ENCODE data around the gene AARSD1. TPM values are rescaled to one million over a fixed set of nuclear protein-coding genes. Genes with fewer than 3 reads are reported as not detected.
"Not testable (repeated sequence)": the region's sequence is repeated elsewhere in the genome, so short reads cannot be mapped to it uniquely, and the experiment has no call there.

The AARSD1 gene
- total and polyA plus RNA-seq, 2 experiments from 2014 or later = 36.1 to 76.1 TPM

DNA sequence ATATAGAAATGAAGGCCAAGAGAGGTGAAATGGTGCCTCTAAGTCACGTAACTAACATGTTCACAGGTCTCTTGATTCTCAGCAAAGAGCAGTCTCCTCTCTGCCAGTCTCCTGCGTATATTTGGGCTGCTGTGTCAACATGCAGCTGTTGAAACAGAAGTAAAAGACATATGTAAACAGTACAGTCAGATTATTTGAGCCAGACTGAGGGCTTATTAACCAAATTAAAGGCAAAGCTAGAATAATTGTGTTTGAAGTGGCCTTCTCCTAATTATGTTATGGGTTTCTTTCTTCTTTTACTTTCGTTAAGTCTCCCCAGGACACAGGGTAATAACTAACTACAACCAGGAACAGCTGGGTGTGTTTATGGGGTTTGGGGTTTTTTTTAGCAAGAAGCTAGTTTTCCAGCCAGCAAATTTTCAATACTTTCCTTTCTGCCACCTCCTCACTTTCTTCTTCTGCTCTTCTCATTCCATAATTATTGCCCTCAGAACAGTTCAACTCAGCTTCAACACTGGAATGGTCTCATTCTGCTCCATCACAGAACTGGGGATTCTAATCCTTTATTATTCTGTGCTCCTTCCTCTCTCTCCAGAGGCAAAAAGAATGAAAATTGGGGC is 45.2 kb downstream of the AARSD1 start:
- H3K4me3 ChIP-seq = no peak overlapping the region
- no peak for DNase-seq (ENCODE audit: low read depth in 1 of 2, low spot score in 1 of 2)
- no peaks in the 10 kb centered on the region for H3K27me3 ChIP-seq
- H3K9me3 ChIP-seq (ENCODE audit: low read depth) = no peaks in the 10 kb centered on the region
- TF ChIP-seq, protein P1, sequence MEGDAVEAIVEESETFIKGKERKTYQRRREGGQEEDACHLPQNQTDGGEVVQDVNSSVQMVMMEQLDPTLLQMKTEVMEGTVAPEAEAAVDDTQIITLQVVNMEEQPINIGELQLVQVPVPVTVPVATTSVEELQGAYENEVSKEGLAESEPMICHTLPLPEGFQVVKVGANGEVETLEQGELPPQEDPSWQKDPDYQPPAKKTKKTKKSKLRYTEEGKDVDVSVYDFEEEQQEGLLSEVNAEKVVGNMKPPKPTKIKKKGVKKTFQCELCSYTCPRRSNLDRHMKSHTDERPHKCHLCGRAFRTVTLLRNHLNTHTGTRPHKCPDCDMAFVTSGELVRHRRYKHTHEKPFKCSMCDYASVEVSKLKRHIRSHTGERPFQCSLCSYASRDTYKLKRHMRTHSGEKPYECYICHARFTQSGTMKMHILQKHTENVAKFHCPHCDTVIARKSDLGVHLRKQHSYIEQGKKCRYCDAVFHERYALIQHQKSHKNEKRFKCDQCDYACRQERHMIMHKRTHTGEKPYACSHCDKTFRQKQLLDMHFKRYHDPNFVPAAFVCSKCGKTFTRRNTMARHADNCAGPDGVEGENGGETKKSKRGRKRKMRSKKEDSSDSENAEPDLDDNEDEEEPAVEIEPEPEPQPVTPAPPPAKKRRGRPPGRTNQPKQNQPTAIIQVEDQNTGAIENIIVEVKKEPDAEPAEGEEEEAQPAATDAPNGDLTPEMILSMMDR (IDR thresholded peaks at IDR 0.05; ENCODE audit: low read depth, low read length) = no peak
- H3K4me1 ChIP-seq (ENCODE audit: low read depth) = no peaks in the 10 kb centered on the region
- H3K27ac ChIP-seq = no peak overlapping the region
- no peaks in the 10 kb centered on the region for H3K36me3 ChIP-seq

DNA sequence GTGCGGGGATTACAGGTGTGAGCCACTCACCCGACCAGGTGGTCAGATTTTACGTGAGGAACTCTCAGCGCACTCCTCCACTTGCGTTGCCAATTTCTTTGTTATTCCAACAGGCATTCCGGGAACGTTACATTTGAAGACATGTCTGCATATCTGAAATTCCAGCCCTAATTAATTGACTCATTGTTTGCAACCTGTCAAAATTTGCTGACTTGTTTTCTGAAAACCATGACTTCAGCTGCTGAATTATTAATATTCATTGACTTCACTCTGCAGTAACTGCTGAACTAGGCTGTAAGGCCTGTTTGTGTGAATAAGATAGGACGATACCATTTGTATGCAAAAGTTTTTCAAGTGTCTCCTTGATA is 47.0 kb downstream of the AARSD1 start:
- no peak overlapping the region for H3K27ac ChIP-seq
- H3K4me1 ChIP-seq (ENCODE audit: low read depth) = no peaks in the 10 kb centered on the region
- H3K9me3 ChIP-seq (ENCODE audit: low read depth) = no peaks in the 10 kb centered on the region
- no peak for DNase-seq (ENCODE audit: low read depth in 1 of 2, low spot score in 1 of 2)
- H3K27me3 ChIP-seq = no peaks in the 10 kb centered on the region
- no peak overlapping the region for H3K4me3 ChIP-seq
- no peaks in the 10 kb centered on the region for H3K36me3 ChIP-seq
- TF ChIP-seq, protein P1 (IDR thresholded peaks at IDR 0.05; ENCODE audit: low read depth, low read length) = no peak

DNA sequence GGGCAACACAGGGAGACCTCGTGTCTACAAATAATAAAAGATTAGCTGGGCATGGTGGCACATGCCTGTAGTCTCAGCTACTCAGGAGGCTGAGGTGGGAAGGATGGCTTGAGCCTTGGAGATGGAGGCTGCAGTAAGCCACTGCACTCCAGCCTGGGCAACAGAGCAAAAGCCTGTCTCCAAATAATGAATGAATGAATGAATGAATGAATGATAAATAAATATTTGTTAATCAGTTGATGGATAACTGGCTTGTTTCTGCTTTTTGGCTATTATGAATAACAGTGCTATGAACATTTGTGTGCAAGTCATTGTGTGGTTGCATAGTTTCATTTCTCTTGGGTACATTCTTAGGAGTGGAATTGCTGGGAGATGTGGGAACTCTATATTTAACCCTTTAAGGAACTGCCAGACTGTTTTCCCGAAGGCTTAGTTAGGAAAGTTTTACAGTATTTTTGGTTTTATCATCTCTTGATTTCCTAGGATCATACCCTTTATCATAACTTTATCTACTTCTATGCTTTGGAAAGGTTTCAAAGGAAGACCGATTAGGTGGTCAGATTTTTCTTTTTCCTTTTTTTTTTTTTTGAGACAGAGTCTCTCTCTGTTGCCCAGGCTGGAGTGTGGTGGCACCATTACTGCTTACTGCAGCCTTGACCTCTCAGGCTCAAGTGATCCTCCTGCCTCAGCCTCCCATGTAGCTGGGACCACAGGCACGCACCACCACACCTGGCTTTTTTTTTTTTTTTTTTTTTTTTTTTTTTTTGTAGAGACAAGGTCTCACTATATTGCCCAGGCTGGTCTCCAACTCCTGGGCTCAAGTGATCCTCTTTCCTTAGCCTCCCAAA is 47.6 kb downstream of the AARSD1 start:
- not testable (repeated sequence) for H3K36me3 ChIP-seq; H3K9me3 ChIP-seq (ENCODE audit: low read depth); DNase-seq (ENCODE audit: low read depth in 1 of 2, low spot score in 1 of 2); H3K27ac ChIP-seq; H3K4me1 ChIP-seq (ENCODE audit: low read depth); H3K27me3 ChIP-seq; H3K4me3 ChIP-seq

DNA sequence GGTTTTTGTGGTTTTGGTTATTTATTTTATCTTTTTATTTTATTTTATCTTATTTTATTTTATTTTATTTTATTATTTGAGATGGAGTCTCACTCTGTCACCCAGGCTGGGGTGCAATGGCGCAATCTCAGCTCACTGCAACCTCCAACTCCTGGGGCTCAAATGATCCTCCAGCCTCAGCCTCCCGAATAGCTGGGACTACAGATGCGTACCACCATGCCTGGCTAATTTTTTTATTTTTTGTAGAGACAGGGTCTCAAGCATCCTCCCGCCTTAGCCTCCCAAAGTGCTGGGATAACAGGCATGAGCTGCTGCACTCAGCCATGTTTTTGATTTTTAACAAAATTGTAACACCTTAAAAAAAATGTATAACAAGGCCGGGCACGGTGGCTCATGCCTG is 49.0 kb downstream of the AARSD1 start:
- H3K4me3 ChIP-seq; H3K27me3 ChIP-seq; H3K27ac ChIP-seq; DNase-seq (ENCODE audit: low read depth in 1 of 2, low spot score in 1 of 2); H3K4me1 ChIP-seq (ENCODE audit: low read depth); H3K9me3 ChIP-seq (ENCODE audit: low read depth); H3K36me3 ChIP-seq: not testable (repeated sequence)

DNA sequence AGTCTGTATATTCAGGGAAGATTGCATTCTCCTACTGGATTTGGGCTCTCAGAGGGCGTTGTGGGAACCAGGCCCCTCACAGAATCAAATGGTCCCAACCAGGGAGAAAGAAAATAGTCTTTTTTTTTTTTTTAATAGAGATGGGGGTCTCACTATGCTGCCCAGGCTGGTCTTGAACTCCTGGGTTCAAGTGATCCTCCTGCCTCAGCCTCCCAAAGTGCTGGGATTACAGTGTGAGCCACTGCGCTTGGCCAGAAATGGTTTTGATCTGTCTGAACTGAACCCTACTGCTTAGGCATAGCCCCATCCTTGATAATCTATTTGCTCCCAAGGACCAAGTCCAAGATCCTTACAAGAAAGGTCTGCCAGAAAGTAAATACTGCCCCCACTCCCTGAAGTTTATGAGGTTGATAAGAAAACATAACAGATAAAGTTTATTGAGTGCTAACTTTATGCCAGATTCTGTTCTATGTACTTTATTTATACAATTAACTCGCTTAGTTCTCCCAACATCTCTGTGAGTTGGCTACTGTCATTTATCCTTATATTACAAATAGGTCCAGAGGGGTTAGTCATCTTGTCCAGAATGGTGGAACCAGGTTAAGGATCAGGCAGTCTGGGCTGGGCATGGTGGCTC is 50.2 kb downstream of the AARSD1 start:
- Histone ChIP-seq H3K9me3 (ENCODE audit: low read depth) (no peaks in the 10 kb centered on the region), H3K27me3 (no peaks in the 10 kb centered on the region), H3K4me1 (ENCODE audit: low read depth) (no peaks in the 10 kb centered on the region), H3K36me3 (no peaks in the 10 kb centered on the region), H3K4me3 (no peak overlapping the region), H3K27ac (no peak overlapping the region)
- no peak for DNase-seq (ENCODE audit: low read depth in 1 of 2, low spot score in 1 of 2)
- TF ChIP-seq, protein P1 (IDR thresholded peaks at IDR 0.05; ENCODE audit: low read depth, low read length) = no peak

DNA sequence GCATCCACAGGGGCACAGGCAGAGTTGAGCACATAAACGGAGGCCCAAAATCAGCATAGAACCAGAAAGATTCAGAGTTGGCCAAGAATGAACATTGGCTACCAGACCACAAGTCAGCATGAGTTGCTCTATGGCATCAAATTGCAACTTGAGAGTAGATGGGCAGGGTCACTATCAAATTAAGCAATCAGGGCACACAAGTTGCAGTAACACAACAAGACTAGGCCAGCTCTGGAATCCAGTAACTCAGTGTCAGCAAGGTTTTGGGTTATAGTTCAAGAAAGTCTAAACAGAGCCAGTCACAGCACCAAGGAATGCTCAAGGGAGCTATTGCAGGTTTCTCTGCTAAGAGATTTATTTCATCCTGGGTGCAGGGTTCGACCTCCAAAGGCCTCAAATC is 50.7 kb downstream of the AARSD1 start:
- H3K36me3 ChIP-seq = no peaks in the 10 kb centered on the region
- H3K4me3 ChIP-seq = no peak overlapping the region
- H3K9me3 ChIP-seq (ENCODE audit: low read depth) = no peaks in the 10 kb centered on the region
- H3K27me3 ChIP-seq = no peaks in the 10 kb centered on the region
- no peak overlapping the region for H3K27ac ChIP-seq
- H3K4me1 ChIP-seq (ENCODE audit: low read depth) = no peaks in the 10 kb centered on the region
- DNase-seq (ENCODE audit: low read depth in 1 of 2, low spot score in 1 of 2) = no peak
- TF ChIP-seq, protein P1 (IDR thresholded peaks at IDR 0.05; ENCODE audit: low read depth, low read length) = no peak
